ENCODE results near the gene MARK3. TPM values are rescaled to one million over a fixed set of nuclear protein-coding genes. Genes with fewer than 3 reads are reported as not detected.
A peak's percentile ranks its signal among the peaks of the same experiment; 100 is the strongest.
"Not testable (repeated sequence)": the region's sequence is repeated elsewhere in the genome, so short reads cannot be mapped to it uniquely, and the experiment has no call there.

MARK3 gene
- 65.2 and 74.9 TPM in 2 replicates for total RNA-seq

- DNase-seq = peak; percentile 97
Observed at GRCh38 chr14:103385152-103385928, at the start of gene MARK3. TSS of gene MARK3 (plus strand) at chr14:103385415. CDS start at chr14:103386030, 615 bp downstream.

- DNase-seq = no peak
Observed at GRCh38 chr14:103336191-103336590, 49.0 kb upstream of the MARK3 start.

- no peak for DNase-seq
Observed at GRCh38 chr14:103337794-103338193, 47.4 kb upstream of the MARK3 start.

- no peak for DNase-seq
Observed at GRCh38 chr14:103339561-103339960, 45.7 kb upstream of the MARK3 start.

GRCh38 chr14:103340480-103341212, 44.6 kb upstream of the MARK3 start:
- DNase-seq = no peak

GRCh38 chr14:103341250-103342129, 43.7 kb upstream of the MARK3 start:
- DNase-seq = no peak

GRCh38 chr14:103343164-103343879, 41.9 kb upstream of the MARK3 start:
- no peak for DNase-seq

- no peak for DNase-seq
Observed at GRCh38 chr14:103343905-103344797, 41.1 kb upstream of the MARK3 start.

- no peak for DNase-seq
Observed at GRCh38 chr14:103346286-103346685, 38.9 kb upstream of the MARK3 start.

- DNase-seq = no peak
Observed at GRCh38 chr14:103347091-103347815, 38.0 kb upstream of the MARK3 start.

- no peak for DNase-seq
Observed at GRCh38 chr14:103348154-103348553, 37.1 kb upstream of the MARK3 start.

GRCh38 chr14:103349982-103350381, 35.2 kb upstream of the MARK3 start:
- no peak for DNase-seq

GRCh38 chr14:103353362-103353761, 31.9 kb upstream of the MARK3 start:
- DNase-seq = no peak

GRCh38 chr14:103354141-103354540, 31.1 kb upstream of the MARK3 start:
- DNase-seq = no peak

GRCh38 chr14:103356024-103356682, 29.1 kb upstream of the MARK3 start:
- DNase-seq = no peak

- not testable (repeated sequence) for DNase-seq
Observed at GRCh38 chr14:103357552-103357951, 27.7 kb upstream of the MARK3 start.

- DNase-seq = no peak
Observed at GRCh38 chr14:103360548-103360947, 24.7 kb upstream of the MARK3 start.

- DNase-seq = peak; percentile 96
Observed at GRCh38 chr14:103361867-103362266, 23.3 kb upstream of the MARK3 start.

GRCh38 chr14:103362780-103363179, 22.4 kb upstream of the MARK3 start:
- no peak for DNase-seq

- no peak for DNase-seq
Observed at GRCh38 chr14:103366741-103367140, 18.5 kb upstream of the MARK3 start.
